ENCODE results near the gene PYY. TPM values are rescaled to one million over a fixed set of nuclear protein-coding genes. Genes with fewer than 3 reads are reported as not detected.
"Not testable (repeated sequence)": the region's sequence is repeated elsewhere in the genome, so short reads cannot be mapped to it uniquely, and the experiment has no call there.

The PYY gene
- not detected for total RNA-seq

- no peak for ATAC-seq
Observed at GRCh38 chr17:43953746-43954145, at the start of gene PYY. PYY (minus strand) TSS chr17:43953940; CDS start chr17:43953483, 457 bp downstream.

- peak; percentile 17 for ATAC-seq
Observed at GRCh38 chr17:44002141-44002848, 48.6 kb upstream of the PYY start.

- no peak for ATAC-seq
Observed at GRCh38 chr17:44001461-44001920, 47.8 kb upstream of the PYY start.

GRCh38 chr17:44000871-44001460, 47.2 kb upstream of the PYY start:
- ATAC-seq = no peak

GRCh38 chr17:44000141-44000860, 46.6 kb upstream of the PYY start:
- no peak for ATAC-seq

- no peak for ATAC-seq
Observed at GRCh38 chr17:43999024-43999423, 45.3 kb upstream of the PYY start.

GRCh38 chr17:43998552-43998951, 44.8 kb upstream of the PYY start:
- ATAC-seq = no peak

GRCh38 chr17:43997180-43997579, 43.4 kb upstream of the PYY start:
- ATAC-seq = not testable (repeated sequence)

- no peak for ATAC-seq
Observed at GRCh38 chr17:43995150-43995471, 41.4 kb upstream of the PYY start.

- peak; percentile 84 for ATAC-seq
Observed at GRCh38 chr17:43994272-43995149, 40.8 kb upstream of the PYY start.

GRCh38 chr17:43992641-43993040, 38.9 kb upstream of the PYY start:
- no peak for ATAC-seq

GRCh38 chr17:43988301-43988700, 34.6 kb upstream of the PYY start:
- ATAC-seq = no peak

- no peak for ATAC-seq
Observed at GRCh38 chr17:43987131-43988021, 33.6 kb upstream of the PYY start.

GRCh38 chr17:43986225-43986981, 32.7 kb upstream of the PYY start:
- no peak for ATAC-seq

GRCh38 chr17:43984521-43984920, 30.8 kb upstream of the PYY start:
- no peak for ATAC-seq

GRCh38 chr17:43983515-43984411, 30.0 kb upstream of the PYY start:
- peak; percentile 19 for ATAC-seq

GRCh38 chr17:43983196-43983514, 29.4 kb upstream of the PYY start:
- no peak for ATAC-seq

- no peak for ATAC-seq
Observed at GRCh38 chr17:43982171-43982570, 28.4 kb upstream of the PYY start.

GRCh38 chr17:43979671-43980070, 25.9 kb upstream of the PYY start:
- no peak for ATAC-seq

- no peak for ATAC-seq
Observed at GRCh38 chr17:43979011-43979410, 25.3 kb upstream of the PYY start.

Data from esophagus mucosa (tissue), 1 donor.